Measurements from ENCODE around the gene VKORC1. TPM values are rescaled to one million over a fixed set of nuclear protein-coding genes. Genes with fewer than 3 reads are reported as not detected.

The VKORC1 gene
- total RNA-seq, 1 experiment from 2014 or later = 83.8 TPM

DNA sequence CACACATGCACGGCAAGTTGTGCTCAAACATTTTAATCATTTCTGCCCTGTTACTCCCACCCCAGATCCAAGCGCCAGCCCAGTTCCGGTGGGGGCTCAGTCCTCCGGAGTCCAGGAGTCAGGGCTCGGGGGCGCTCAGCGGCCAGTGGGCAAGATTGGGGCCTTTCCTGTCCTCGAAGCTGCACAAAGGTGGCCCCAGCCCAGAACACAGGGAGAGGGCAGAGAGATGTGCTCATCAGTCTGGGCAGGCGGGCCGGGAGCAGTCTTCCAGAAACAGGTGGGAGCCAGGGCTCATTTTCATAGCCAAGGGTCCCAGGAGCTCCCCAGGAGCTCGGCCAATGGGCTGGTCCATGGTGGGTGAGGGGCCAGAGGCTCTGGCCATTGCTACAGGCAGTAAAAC lies 36.8 kb upstream of the VKORC1 start:
- peak overlapping the region; percentile 53; the same call in 1 of the 2 replicates for H3K4me2 ChIP-seq (ENCODE audit: low read length)
- POLR2A ChIA-PET = interaction anchor here (1.5 to 2.4 kb wide), 2 partner anchors 10 to 14 kb away, joined by 3 to 7 read pairs; partner anchors contain the start of gene KAT8

More for the DNA sequence above, 36.8 kb upstream of the VKORC1 start:
- no peak for ATAC-seq
- H2AFZ ChIP-seq (ENCODE audit: low read depth, low read length, poor library complexity, severe bottlenecking) = no peak overlapping the region
- ChIA-PET CTCF (interaction anchor here (1.6 to 1.7 kb wide), 2 partner anchors 11 to 14 kb away, joined by 4 to 8 read pairs; partner anchors contain the start of gene KAT8), RAD21 (ENCODE audit: low non-redundant PET in 1 of 2, low total read pairs in 2 of 2, uncharacterized antibody in 2 of 2, unreplicated experiment in 2 of 2) (no interaction called here)
- H4K20me1 ChIP-seq (ENCODE audit: insufficient read depth) = no peaks in the 10 kb centered on the region
- DNase-seq (ENCODE audit: low read depth, low spot score) = no peak
- intact Hi-C loops (cut with micrococcal nuclease) = no loop called here
- H3K4me1 ChIP-seq (ENCODE audit: control insufficient read depth in 1 of 2, insufficient read depth in 2 of 2, low read length in 2 of 2) = peaks cover 29 to 45% of the 10 kb centered on the region in 2 experiments
- peaks cover 8 to 14% of the 10 kb centered on the region in 2 experiments; a peak in 3 of 4 replicates for H3K36me3 ChIP-seq (ENCODE audit: control insufficient read depth in 1 of 2, insufficient read depth in 2 of 2, low read length in 2 of 2)
- peak overlapping the region; percentile 22; the same call in 1 of the 2 replicates for H3K9ac ChIP-seq (ENCODE audit: low read length)
- peaks cover 7% of the 10 kb centered on the region; the same call in 1 of the 2 replicates for H3K79me2 ChIP-seq (ENCODE audit: insufficient read depth, low read length)
- peak overlapping the region; percentile 41 for H3K27ac ChIP-seq (ENCODE audit: low read depth, low read length)
- no TSS peak for BruUV-seq (replicated peaks)
- no peaks in the 10 kb centered on the region for H3K9me3 ChIP-seq (ENCODE audit: control insufficient read depth in 1 of 2, insufficient read depth in 1 of 2, low read depth in 1 of 2, low read length in 2 of 2)
- no peaks in the 10 kb centered on the region for H3K27me3 ChIP-seq (ENCODE audit: insufficient read depth, low read length)
- H3K4me3 ChIP-seq (replicated peaks in 1 of 2; ENCODE audit: low read depth in 1 of 2, low read length in 2 of 2) = no peak overlapping the region
- TF ChIP-seq POLR2A (IDR thresholded peaks at IDR 0.05; ENCODE audit: borderline replicate concordance, extremely low read depth, insufficient read depth, insufficient read length) (no peak), CBX3 (IDR thresholded peaks at IDR 0.05; ENCODE audit: low read depth) (no peak), JUND (IDR thresholded peaks at IDR 0.05) (no peak), CEBPB (IDR thresholded peaks at IDR 0.05; ENCODE audit: low read depth) (no peak), YY1 (IDR thresholded peaks at IDR 0.05; ENCODE audit: extremely low read depth, insufficient replicate concordance, low read depth, low read length) (no peak), ELF1 (IDR thresholded peaks at IDR 0.05; ENCODE audit: borderline replicate concordance, low read depth) (no peak), ZFX (IDR thresholded peaks at IDR 0.05) (no peak), SRF (IDR thresholded peaks at IDR 0.05; ENCODE audit: low read depth) (no peak), RAD21 (IDR thresholded peaks at IDR 0.05; ENCODE audit: low read depth) (no peak), ZNF274 (IDR thresholded peaks at IDR 0.05; ENCODE audit: low read depth, low read length) (no peak), EZH2phosphoT487 (IDR thresholded peaks at IDR 0.05; ENCODE audit: borderline replicate concordance) (no peak)
- TF ChIP-seq, protein P1, sequence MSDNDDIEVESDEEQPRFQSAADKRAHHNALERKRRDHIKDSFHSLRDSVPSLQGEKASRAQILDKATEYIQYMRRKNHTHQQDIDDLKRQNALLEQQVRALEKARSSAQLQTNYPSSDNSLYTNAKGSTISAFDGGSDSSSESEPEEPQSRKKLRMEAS (IDR thresholded peaks at IDR 0.05) = no peak
- TF ChIP-seq, protein P2, sequence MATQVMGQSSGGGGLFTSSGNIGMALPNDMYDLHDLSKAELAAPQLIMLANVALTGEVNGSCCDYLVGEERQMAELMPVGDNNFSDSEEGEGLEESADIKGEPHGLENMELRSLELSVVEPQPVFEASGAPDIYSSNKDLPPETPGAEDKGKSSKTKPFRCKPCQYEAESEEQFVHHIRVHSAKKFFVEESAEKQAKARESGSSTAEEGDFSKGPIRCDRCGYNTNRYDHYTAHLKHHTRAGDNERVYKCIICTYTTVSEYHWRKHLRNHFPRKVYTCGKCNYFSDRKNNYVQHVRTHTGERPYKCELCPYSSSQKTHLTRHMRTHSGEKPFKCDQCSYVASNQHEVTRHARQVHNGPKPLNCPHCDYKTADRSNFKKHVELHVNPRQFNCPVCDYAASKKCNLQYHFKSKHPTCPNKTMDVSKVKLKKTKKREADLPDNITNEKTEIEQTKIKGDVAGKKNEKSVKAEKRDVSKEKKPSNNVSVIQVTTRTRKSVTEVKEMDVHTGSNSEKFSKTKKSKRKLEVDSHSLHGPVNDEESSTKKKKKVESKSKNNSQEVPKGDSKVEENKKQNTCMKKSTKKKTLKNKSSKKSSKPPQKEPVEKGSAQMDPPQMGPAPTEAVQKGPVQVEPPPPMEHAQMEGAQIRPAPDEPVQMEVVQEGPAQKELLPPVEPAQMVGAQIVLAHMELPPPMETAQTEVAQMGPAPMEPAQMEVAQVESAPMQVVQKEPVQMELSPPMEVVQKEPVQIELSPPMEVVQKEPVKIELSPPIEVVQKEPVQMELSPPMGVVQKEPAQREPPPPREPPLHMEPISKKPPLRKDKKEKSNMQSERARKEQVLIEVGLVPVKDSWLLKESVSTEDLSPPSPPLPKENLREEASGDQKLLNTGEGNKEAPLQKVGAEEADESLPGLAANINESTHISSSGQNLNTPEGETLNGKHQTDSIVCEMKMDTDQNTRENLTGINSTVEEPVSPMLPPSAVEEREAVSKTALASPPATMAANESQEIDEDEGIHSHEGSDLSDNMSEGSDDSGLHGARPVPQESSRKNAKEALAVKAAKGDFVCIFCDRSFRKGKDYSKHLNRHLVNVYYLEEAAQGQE (IDR thresholded peaks at IDR 0.05; ENCODE audit: low read depth) = no peak
- no peaks in the 10 kb centered on the region for H3K9me2 ChIP-seq (ENCODE audit: insufficient read depth)

All from HCT116 (cell line).